HT1080 (cell line): ENCODE measurements around the gene POU3F1. TPM values are rescaled to one million over a fixed set of nuclear protein-coding genes. Genes with fewer than 3 reads are reported as not detected.

Experiments used
- DNase-seq: peaks from one replicate; pipeline ENCODE4 v3.0.0-alpha.2; 2015; ENCODE audit warnings: low read depth
- polyA plus RNA-seq, 2 experiments: library from polyadenylated mRNA; depleted of rRNA; stranded (reverse); fragments of >200 nt; gene quantifications; 2 replicates each; pipeline ENCODE4 v1.2.3, GENCODE V29; 2015
- total RNA-seq: library from RNA; depleted of rRNA; stranded (reverse); fragments of >200 nt; shearing (Covaris generic); gene quantifications from 2 replicates; pipeline ENCODE4 v1.2.3, GENCODE V29; 2014; rRNA removed

POU3F1 gene
- not detected in 2 replicates for total RNA-seq
- polyA plus RNA-seq (2015; cell fraction: cytosol; rRNA removed) = 0.17 TPM in 2 replicates
- 0.20 TPM in 1 of 2 replicates, not detected in the other for polyA plus RNA-seq (2015; cell fraction: nucleus; rRNA removed)

DNA sequence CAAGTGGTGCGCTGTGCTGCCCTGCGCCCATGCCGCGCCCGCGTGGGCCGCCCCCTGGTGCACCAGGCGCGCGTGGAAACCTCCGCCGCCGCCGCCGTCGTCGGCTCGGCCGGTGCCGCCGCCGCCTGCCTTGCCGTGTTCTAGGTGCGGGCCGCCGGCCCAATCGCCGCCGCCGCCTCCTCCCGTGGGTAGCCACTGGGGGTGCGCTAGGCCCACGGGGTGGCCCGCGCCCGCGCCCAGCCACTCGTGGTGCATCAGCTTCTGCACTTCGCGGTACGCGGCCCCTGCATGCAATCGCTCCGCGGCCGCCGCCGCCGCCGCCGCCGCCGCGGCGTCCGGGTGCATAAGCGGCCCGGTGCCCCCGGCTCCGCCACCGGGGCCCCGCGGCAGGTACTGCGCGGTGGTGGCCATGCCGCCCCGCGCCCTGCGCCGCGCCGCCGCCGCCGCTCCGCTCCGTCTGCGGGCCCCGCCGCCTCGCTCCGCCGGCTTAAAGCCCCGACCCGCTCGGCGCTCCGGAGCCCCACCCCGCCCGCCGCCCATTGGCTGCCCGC, at the start of gene POU3F1:
POU3F1 (minus strand) TSS at position 461 of the 551 bp plus-strand sequence; CDS start at position 411, 50 bp downstream.
- DNase-seq = no peak

DNA sequence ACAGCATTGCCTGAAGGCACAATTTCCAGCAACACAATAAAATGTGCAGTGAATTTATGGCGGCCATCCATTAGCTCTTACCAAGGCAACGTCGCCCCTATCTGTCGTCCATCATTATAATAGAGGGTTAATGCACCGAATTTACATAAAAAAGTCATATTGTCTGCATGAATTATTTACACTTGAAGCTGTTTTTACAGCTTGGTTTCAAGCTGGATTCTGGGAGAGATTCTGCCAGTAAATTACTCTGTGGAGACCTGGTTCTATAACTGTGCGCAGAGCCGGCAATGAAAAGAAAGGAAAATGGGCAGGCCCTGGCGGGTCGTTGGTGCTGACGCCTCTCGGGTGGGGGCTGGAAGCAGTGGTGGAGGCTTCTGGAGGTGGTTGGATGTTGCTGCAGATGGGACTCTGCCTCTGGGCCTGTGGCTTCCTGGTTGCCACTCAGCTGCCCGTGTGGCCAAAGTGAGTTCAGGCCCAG, 48.9 kb upstream of the POU3F1 start:
- DNase-seq = no peak

DNA sequence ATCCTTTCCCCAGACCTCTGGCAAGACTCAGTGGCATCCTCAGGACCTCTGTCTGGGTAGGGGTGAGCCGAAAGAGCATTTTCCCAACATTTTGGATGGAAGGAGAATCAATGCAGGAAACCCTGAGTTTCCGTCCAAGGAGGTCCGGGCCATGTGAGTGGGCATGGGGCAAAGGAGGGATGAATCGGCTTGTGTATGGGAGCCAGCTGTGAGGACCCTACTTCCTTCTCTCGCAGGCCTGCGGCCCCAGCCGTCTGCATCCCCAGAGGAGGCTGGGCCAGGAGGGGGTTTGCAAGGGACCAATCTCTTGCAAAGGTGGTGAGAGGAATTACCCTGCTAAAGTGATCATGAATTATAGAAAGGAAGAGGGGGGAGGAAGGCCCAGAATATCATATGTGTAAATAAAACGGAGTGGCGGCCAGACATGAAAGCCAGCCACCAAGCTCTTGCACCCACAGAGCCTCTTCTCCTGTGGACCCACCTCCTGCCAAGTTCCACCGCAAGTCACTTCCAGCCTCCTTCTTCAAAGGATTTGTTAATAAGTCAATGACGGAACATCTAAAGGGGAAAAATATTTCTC, 48.2 kb upstream of the POU3F1 start:
- DNase-seq = no peak

DNA sequence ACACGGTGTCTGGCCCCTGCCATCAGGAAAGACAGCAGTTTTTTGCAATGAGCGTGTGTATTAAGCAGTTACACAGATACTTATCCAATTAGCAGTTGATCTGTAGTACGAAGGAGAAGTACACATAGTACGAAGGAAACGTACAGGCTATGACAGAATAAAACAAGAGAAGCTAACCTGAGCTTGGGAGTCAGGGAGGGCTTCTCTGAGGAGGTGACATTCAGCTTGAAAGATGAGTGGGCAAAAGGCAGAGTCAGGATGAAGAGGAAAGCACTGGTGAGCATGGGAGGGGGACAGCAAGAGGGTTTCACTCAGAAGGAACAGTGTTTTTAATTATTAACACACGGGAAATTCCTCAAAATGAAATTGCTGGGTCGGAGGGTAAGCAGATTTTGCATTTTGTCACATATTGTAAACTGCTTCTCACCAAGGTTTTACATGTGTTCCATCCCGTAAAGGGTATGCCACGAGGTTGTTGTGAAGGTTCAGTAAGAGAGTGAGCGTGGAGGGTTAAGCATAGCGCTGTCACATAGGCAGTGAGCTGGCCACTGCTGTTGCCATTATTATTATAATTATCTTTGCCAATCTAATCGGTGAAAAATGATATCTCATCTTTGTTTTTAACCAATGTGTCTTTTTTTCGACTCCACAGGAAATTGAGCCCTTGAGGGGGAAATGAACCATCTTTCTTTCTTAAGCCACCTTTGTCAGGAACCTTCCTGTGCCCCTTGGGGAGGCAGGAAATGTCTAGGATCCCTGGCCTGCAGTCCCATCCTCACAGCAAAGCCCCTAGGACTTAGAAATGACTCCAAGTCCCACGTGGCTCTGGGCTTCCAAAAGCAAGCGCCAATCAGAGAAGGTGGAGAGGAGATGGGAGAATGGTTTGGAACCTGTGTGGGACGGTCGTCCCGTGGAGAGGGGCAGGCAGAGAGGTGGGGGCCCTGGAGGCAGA, 47.3 kb upstream of the POU3F1 start:
- DNase-seq = no peak

DNA sequence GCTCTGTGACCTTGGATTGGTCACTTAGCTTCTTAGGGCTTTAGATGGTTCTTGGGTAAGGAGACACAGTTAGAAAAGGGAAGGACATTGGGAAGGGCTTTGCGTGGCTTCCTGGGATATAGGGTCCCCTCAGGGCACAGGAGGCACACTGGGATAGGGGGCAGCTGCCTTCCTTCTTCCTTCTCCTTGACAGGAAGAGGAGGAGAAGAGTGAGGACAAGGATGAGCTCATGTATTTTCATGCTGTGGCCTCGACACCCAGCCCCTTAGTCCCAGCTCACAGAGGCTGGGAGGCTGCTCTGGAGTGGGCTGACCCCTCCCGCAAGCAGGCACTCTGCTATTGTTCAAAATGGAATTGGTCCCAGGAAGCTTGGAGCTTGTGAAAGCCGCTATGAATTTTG, 45.7 kb upstream of the POU3F1 start:
- DNase-seq = no peak

DNA sequence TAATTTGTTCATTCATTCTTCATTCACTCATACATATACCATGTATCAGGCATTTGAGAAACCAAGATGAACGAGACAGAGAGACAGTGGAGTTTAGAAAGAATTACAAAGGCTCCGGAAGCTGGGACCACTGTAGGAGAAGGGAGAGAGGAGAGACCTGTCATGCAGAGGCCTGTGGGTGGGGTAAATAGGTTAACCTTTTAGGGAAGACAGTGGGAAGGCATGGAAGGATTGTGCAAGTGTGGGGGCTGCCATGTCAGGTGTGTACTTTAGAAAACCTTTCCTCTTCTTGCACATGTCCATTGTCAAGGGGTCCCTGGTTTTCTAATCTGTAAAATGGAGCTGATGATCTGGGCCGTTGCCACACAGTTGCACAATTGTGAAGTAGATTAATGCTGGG, 44.2 kb upstream of the POU3F1 start:
- no peak for DNase-seq

DNA sequence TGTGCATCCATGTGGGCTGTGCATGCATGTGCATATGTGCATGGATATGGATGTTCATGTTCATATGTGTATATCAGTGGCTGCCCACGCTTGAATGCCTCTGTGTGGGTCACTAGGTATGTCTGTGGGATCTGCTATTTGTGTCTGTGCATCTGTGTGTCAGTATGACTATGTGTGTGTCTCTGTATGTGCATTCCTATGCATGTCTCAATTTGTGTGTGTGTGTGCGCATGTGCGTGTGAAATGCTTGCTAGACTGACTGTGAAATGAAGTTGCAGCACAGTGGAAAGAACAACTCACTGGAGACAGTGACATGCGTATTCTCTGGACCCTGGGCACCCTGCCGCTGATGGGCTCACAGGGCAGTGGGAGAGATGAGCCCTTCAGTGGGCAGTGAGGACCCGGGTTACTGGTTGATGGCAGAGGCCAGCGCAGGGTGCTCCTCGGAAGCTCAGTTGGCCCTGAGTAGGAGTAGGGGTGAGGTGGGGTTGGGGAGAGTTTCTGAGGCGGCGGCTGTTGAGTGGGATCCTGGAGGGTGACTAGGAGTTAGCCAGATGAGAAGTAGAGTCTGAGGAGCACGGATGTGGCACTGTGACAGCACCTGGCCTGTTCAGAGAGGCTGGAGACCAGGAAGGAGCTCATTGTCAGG, 43.2 kb upstream of the POU3F1 start:
- DNase-seq = no peak

DNA sequence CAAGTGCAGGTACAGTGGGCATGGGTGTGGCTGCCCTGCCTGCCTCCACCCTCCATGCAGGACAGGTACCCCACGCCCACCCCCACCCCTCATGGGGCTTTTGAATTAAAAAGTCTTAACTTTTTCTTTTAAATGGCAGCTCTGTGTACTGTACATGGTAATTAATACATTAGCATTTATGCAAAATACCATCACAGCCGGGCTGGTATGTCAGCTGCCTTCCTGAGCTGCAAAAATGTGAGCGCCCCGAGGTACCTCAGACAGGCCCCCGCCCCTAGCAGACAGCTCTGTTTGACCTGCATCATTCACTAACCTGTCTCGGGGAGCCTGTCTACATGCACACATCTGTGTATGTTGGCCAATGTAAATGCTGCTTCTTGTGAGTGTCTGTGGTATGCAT, 42.2 kb upstream of the POU3F1 start:
- no peak for DNase-seq

DNA sequence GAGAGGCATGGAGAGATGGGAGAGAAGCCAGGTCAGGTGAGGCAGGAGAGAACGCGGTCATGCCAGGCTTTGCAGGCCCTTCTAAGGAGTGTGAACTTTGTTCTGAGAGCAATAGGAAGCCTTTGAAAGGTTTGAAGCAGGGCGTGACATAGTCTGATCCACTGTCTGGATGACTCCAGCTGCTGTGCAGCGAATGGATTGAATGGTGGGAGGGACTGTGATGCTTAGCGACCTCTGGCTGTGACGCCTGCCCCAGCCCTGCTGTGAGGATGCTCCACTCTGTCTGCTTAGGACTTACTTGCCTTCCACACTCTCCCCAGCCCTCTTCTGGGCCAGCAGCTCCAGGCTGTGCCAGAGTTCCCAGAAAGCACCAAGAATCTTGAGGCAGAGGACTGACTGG, 41.8 kb upstream of the POU3F1 start:
- DNase-seq = peak; percentile 21

DNA sequence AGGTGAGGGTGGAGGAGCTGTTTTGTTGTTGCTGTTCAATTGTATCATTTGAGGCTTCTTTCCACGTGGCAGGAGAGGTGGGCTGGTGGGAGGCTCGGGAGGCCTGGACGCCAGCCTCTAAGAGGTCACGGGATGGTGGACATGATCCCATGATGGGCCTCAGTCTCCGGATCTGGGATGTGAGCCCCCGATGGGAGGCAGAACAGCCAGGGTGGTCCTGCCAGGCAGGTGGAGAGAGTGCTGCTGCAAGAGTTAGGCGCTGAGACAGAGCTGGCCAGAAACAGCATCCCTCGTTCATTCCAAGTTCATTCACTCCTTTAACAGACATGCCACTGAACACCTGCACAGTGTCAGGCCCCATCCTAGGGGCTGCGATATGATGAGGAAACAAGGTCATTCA, 41.1 kb upstream of the POU3F1 start:
- no peak for DNase-seq

DNA sequence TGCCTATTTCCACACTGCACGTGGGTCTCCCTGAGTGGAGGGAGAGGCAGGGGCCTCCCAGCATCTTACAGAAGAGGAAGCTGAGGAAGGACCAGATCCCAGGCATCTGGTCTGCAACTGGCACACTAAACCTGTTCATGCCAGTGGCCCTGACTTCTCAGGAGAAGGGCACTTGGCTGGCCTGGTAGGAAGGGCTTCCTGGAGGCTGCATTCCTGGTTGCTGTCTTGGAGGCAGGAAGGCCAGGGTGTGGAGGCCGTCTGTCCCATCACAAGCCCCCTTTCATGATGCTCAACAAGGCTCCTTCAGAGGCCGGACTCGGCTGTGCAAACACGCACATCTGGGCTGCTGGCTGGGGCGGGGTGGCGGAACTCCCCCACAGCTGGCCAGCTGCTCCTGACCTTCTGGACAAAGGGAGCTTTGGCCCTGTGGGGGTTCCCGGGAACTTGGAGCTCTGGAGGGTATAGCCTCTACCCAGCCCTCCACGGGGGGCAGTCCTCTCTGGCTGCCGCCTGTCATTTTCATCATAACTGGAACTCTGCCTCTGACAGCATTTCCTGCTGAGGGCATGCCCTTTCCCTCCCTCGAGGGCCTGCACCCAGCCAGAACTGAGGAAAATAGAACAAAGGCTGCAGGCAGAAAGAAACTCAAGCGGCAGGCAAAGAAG, 39.2 kb upstream of the POU3F1 start:
- no peak for DNase-seq

DNA sequence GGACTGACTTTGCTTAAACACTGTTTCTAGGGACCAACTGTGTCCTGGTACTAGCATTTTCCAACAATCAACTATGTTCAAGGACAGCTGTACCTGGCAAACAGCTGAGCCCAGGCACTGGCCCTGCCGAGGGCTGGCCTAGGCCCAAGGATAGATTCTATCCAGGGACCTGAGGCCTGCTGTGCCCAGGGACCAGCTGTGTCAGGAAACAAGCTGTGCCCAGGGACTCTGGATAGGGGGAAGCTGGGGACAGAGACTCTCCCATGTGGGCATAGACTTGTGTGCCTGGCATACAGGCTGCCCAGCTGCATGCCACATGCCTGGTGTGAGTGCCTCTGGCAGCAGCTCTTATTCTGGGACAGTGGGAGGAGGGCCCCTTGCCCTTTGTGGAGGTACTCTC, 38.1 kb upstream of the POU3F1 start:
- DNase-seq = no peak

DNA sequence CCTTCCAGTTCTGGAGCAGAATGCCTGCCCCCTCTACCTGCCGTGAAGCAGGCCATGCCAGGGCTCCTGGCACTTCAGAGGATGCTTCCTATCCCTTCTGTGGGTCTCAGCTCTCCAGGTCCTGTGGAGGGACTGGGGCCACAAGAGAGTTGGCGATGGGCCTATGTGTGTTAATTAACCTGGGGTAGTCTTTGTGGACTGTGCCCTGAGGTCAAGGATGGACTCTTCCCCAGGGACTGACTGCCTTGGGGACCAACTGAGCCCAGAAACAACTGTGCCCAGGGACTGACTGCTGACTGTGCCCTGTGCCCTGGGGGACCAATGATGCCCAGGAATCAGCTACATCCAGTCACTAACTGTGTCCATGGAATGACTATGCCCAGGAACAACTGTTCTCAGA, 37.5 kb upstream of the POU3F1 start:
- DNase-seq = no peak

DNA sequence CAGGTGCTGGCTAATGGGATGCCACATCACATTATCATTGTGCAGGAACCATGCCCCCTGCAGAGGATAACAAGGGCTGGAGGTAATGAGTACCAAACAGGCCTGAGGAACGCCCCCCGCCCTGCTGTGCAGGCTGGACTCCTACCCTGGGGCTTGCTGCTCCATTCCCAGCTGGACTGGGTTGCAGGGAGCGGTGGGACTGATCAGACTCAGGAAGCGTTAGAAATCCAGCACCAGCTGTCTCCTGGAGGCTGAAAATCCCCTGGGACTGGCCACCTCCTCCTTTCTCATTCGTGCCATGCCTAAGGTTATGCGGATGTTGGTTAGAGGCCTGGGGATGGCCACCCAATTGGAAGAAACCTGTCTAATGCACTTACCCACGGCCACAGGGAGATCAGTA, 36.9 kb upstream of the POU3F1 start:
- DNase-seq = no peak

DNA sequence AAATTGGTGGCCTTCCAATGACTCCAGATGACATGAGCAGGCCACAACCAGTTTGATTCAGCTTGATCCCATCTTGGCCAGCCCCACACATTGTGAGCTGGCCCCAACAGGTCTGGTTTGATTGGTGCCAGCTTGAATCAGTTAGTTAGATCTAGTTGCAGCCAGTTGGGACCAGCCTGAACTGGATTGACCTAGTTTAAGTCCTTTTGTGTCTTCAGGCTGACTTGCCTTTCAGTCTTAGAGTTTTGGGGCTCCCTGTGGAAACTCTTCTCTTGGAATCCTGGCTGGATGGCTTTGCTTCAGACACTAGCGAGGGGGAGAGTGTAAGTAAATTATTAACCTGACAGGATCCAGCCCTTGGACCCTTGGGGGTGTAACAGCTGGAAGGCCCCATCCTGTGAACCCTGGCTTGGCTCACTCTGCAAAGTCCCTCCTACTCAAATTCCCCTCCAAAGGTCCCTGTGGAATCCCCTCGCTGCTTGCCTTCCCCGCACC, 36.2 kb upstream of the POU3F1 start:
- no peak for DNase-seq

DNA sequence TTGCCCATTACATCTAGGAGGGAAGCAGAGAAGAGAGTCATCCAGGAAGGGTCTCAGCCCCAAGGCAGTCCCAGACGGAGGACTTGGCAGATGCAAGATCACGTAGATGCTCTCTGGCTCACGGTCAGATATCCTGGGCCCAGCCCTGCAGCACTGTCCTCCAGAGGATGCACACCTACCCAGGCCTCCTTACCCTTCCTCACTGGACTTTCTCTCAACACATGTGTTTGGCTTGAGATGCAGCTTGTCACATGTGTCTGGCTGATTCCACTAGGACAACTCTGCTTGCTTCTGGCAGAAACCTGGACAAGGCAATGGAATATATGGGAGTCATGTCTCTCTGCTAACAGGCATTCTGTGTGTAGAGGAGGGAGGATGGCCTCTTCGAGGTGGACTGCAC, 32.4 kb upstream of the POU3F1 start:
- DNase-seq = no peak

DNA sequence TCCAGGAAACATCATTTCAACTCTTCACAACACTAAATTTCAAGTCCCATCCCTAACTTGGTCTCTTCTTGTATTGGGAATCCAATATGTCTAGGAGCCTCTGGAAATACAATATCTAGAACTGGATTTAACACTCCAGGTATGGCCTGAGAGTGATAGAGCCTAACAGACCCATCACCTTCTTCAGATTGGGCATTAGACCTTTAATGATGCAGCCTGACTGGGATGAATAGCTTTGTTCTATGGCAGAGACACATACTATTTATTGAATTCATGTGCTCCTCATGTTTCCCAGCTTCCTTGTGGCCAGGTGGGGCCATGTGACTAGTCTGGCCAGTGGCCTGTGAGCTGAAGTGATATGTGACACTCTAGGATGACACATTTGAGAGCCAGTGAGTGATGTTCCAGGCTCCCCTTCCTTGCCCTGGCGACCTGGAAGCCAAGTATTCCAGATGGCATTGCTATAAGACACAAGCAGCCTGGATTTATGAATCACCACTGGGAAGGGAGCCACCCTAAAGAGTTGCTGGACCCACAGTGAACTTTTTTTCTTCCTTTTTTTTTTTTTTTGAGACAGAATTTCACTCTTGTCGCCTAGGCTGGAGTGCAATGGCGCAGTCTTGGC, 31.0 kb upstream of the POU3F1 start:
- DNase-seq = peak; percentile 24

DNA sequence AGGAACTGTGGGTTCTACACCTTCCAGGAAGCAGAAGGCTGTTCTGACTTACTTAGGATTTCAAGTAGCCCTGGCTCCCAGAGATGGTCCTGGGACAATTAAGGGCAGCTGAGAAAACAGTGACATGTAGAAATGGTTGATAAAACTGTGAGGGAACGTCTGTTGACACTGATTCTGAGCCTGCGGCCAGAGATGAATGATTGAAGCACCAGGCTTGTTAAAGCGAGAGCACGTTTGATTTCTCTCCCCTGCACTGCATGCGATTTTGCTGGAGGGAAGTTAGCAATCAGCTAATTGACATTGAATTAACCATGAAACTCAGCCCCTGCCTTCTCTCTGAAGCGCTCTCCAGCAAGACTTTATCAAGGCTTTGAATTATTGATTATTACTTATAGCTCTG, 29.9 kb upstream of the POU3F1 start:
- no peak for DNase-seq

DNA sequence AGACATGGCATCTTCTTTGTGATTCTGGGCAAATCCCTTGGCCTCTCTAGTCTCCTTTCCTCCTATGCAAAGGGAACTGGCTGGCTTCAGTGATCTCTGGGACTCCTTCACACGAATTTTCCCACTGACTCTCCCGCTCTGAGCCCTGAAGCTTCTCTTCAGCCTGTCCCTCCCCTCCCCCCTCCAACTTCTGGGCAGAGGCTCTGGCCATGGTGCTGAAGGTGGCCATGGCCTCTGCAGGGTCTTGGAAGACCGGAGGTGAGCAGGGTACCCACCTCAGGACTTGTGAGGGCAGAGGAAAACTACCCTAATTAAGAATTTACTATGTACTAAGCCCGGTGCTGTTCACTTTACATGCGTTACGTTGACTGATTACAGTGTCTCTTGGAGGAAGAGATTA, 29.4 kb upstream of the POU3F1 start:
- peak; percentile 20 for DNase-seq

DNA sequence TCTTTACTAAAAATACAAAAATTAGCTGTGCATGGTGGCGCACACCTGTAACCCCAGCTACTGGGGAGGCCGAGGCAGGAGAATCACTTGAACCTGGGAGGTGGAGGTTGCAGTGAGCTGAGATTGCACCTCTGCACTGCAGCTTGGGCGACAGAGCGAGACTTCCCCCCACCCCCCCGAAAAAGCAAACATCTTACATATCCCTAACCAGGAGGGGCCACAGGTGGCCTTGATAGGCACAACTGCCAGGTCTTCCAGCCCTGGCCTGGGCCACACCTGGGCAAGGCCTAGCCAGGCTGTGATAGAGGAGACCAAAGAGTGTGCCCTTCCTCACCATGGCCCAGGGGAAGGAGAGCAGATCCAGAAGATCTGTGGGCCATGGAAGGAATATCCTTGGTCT, 28.6 kb upstream of the POU3F1 start:
- DNase-seq = no peak

DNA sequence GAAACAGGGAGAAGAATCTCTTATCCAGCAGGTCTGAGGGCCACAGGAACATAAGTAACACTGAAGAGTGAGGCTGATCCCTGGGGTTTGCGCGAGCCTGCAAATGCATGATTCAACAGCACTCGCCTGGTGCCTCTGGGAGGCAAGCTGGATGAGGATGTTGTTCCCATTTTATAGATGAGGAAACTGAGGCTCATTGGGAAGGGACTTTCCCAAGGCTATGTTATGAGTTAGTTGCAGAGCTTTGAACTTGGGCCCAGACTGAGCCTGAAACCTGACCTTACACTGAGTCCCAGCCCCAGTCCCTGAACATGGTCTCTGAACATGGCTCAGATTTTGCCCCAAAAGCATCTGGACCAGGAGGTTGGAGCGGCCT, 27.7 kb upstream of the POU3F1 start:
- no peak for DNase-seq
